Neural cell (in vitro differentiated cells): Measurements from ENCODE around the gene SLC6A5. TPM values are rescaled to one million over a fixed set of nuclear protein-coding genes. Genes with fewer than 3 reads are reported as not detected.

Experiments
- H2AFZ ChIP-seq: fragments of 200-600, 300-800 bp; sonication (generic), shearing (Covaris generic); 2 replicates; pipeline ENCODE4 v1.6.0; 2014; ENCODE audit warnings: low read depth, mild to moderate bottlenecking, antibody characterized with exemption, low read length, moderate library complexity
- H3F3A ChIP-seq: fragments of 200-600 bp; shearing (Covaris generic); 2 replicates; pipeline ENCODE4 v1.6.1; 2016; ENCODE audit warnings: mild to moderate bottlenecking, moderate library complexity, mixed read lengths, antibody characterized with exemption, low read length; ENCODE audit not compliant: insufficient read depth, poor library complexity, severe bottlenecking
- H3K27ac ChIP-seq: fragments of 200-600, 300-800 bp; sonication (generic), shearing (Covaris generic); 2 replicates; pipeline ENCODE4 v1.5.1; 2014; ENCODE audit warnings: mild to moderate bottlenecking, low read length, moderate library complexity
- H3K27me3 ChIP-seq: fragments of 300-800, 200-600 bp; sonication (generic), shearing (Covaris generic); 2 replicates; pipeline ENCODE4 v1.6.0; 2014; ENCODE audit warnings: mild to moderate bottlenecking, low read depth, low read length, moderate library complexity; ENCODE audit not compliant: insufficient read depth
- H3K36me3 ChIP-seq: fragments of 300-800, 200-600 bp; sonication (generic), shearing (Covaris generic); 2 replicates; pipeline ENCODE4 v1.5.1; 2014; ENCODE audit warnings: mild to moderate bottlenecking, antibody characterized with exemption, low read length, moderate library complexity; ENCODE audit not compliant: insufficient read depth
- H3K4me2 ChIP-seq: fragments of 300-800, 200-600 bp; sonication (generic), shearing (Covaris generic); 2 replicates; pipeline ENCODE4 v1.6.0; 2014; ENCODE audit warnings: mild to moderate bottlenecking, low read length
- H3K4me3 ChIP-seq: fragments of 300-800, 200-600 bp; sonication (generic), shearing (Covaris generic); 2 replicates; pipeline ENCODE4 v1.5.1; 2014; ENCODE audit warnings: mild to moderate bottlenecking, low read length, moderate library complexity
- H3K79me2 ChIP-seq: fragments of 200-600 bp; shearing (Covaris generic); replicated peaks from 2 replicates; pipeline ENCODE4 v1.6.0; 2014; ENCODE audit warnings: mild to moderate bottlenecking, low read length, moderate library complexity; ENCODE audit not compliant: insufficient read depth
- H3K9ac ChIP-seq: fragments of 300-800, 200-600 bp; sonication (generic), shearing (Covaris generic); 2 replicates; pipeline ENCODE4 v1.6.1; 2016; ENCODE audit warnings: mild to moderate bottlenecking, low read length, mixed read lengths
- H3K9me2 ChIP-seq: fragments of 200-600 bp; shearing (Covaris generic); 2 replicates; pipeline ENCODE4 v1.6.1; 2016; ENCODE audit warnings: mild to moderate bottlenecking, low read length, mixed read lengths; ENCODE audit not compliant: insufficient read depth
- H3K9me3 ChIP-seq: fragments of 200-600, 300-800 bp; sonication (generic), shearing (Covaris generic); 2 replicates; pipeline ENCODE4 v1.6.1; 2016; ENCODE audit warnings: mild to moderate bottlenecking, mixed run types, low read length, moderate library complexity, mixed read lengths
- H4K20me1 ChIP-seq: fragments of 200-600 bp; shearing (Covaris generic); 2 replicates; pipeline ENCODE4 v1.6.1; 2016; ENCODE audit warnings: mild to moderate bottlenecking, mixed run types; ENCODE audit not compliant: insufficient read depth
- CTCF ChIP-seq: fragments of 450-650 bp; IDR thresholded peaks from 2 replicates; pipeline ENCODE4 v1.5.1; 2014; ENCODE audit warnings: antibody characterized with exemption, mild to moderate bottlenecking, moderate library complexity; ENCODE audit not compliant: poor library complexity, severe bottlenecking
- EP300 ChIP-seq: fragments of 450-650 bp; conservative IDR thresholded peaks from 2 replicates; pipeline ENCODE4 v1.6.1; 2014; ENCODE audit warnings: antibody characterized with exemption, mild to moderate bottlenecking, moderate library complexity; ENCODE audit not compliant: poor library complexity, severe bottlenecking
- EZH2 ChIP-seq: fragments of 200-600, 300-800 bp; shearing (Covaris generic), sonication (generic); IDR thresholded peaks from 2 replicates; pipeline ENCODE4 v1.6.1; 2014; ENCODE audit warnings: antibody characterized with exemption, low read length, borderline replicate concordance, mild to moderate bottlenecking; ENCODE audit not compliant: insufficient read depth, poor library complexity, severe bottlenecking
- MXI1 ChIP-seq: fragments of 450-650 bp; conservative IDR thresholded peaks from 2 replicates; pipeline ENCODE4 v1.6.1; 2014; ENCODE audit warnings: antibody characterized with exemption, mild to moderate bottlenecking; ENCODE audit not compliant: poor library complexity, severe bottlenecking
- POLR2AphosphoS5 ChIP-seq: IDR thresholded peaks from 2 replicates; pipeline ENCODE4 v1.6.1; 2012
- RAD21 ChIP-seq: fragments of 450-650 bp; conservative IDR thresholded peaks from 2 replicates; pipeline ENCODE4 v1.6.1; 2014; ENCODE audit warnings: antibody characterized with exemption, mild to moderate bottlenecking, moderate library complexity
- SMC3 ChIP-seq: fragments of 450-650 bp; conservative IDR thresholded peaks from 2 replicates; pipeline ENCODE4 v1.6.1; 2014; ENCODE audit warnings: antibody characterized with exemption, mild to moderate bottlenecking, moderate library complexity; ENCODE audit not compliant: poor library complexity
- TAF1 ChIP-seq: IDR thresholded peaks from 2 replicates; pipeline ENCODE4 v1.6.1; 2012; ENCODE audit warnings: low read depth
- polyA plus RNA-seq: library from polyadenylated mRNA; depleted of rRNA; stranded (reverse); fragments of >200 nt; gene quantifications from 2 replicates; pipeline ENCODE4 v1.2.3, GENCODE V29; 2014
- TF ChIP-seq, protein P1 (sequence below): IDR thresholded peaks from 2 replicates; pipeline ENCODE4 v1.6.1; 2012; ENCODE audit warnings: borderline replicate concordance

The SLC6A5 gene
- polyA plus RNA-seq, 1 donor from 2014 or later: not detected

- H2AFZ ChIP-seq: no peak overlapping the region
- no peaks in the 10 kb centered on the region for H4K20me1 ChIP-seq
- no peak overlapping the region for H3K9ac ChIP-seq
- peaks cover 89% of the 10 kb centered on the region for H3K27me3 ChIP-seq
- no peaks in the 10 kb centered on the region for H3K9me2 ChIP-seq
- no peak overlapping the region for H3K4me3 ChIP-seq
- H3K27ac ChIP-seq: no peak overlapping the region
- no peak overlapping the region for H3K4me2 ChIP-seq
- no peaks in the 10 kb centered on the region for H3K36me3 ChIP-seq
- TF ChIP-seq TAF1: no peak
- no peak for TF ChIP-seq SMC3
- no peak for TF ChIP-seq EP300
- no peak for TF ChIP-seq CTCF
- TF ChIP-seq MXI1: no peak
- no peak for TF ChIP-seq RAD21
- TF ChIP-seq POLR2AphosphoS5: no peak
- TF ChIP-seq, protein P1, sequence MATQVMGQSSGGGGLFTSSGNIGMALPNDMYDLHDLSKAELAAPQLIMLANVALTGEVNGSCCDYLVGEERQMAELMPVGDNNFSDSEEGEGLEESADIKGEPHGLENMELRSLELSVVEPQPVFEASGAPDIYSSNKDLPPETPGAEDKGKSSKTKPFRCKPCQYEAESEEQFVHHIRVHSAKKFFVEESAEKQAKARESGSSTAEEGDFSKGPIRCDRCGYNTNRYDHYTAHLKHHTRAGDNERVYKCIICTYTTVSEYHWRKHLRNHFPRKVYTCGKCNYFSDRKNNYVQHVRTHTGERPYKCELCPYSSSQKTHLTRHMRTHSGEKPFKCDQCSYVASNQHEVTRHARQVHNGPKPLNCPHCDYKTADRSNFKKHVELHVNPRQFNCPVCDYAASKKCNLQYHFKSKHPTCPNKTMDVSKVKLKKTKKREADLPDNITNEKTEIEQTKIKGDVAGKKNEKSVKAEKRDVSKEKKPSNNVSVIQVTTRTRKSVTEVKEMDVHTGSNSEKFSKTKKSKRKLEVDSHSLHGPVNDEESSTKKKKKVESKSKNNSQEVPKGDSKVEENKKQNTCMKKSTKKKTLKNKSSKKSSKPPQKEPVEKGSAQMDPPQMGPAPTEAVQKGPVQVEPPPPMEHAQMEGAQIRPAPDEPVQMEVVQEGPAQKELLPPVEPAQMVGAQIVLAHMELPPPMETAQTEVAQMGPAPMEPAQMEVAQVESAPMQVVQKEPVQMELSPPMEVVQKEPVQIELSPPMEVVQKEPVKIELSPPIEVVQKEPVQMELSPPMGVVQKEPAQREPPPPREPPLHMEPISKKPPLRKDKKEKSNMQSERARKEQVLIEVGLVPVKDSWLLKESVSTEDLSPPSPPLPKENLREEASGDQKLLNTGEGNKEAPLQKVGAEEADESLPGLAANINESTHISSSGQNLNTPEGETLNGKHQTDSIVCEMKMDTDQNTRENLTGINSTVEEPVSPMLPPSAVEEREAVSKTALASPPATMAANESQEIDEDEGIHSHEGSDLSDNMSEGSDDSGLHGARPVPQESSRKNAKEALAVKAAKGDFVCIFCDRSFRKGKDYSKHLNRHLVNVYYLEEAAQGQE: no peak
- no peak for TF ChIP-seq EZH2
- no peaks in the 10 kb centered on the region for H3K79me2 ChIP-seq
- no peaks in the 10 kb centered on the region for H3K9me3 ChIP-seq
- H3F3A ChIP-seq: no peaks in the 10 kb centered on the region
These were observed 1.1 kb downstream of the SLC6A5 start for GRCh38 chr11:20600551-20600950.

DNA sequence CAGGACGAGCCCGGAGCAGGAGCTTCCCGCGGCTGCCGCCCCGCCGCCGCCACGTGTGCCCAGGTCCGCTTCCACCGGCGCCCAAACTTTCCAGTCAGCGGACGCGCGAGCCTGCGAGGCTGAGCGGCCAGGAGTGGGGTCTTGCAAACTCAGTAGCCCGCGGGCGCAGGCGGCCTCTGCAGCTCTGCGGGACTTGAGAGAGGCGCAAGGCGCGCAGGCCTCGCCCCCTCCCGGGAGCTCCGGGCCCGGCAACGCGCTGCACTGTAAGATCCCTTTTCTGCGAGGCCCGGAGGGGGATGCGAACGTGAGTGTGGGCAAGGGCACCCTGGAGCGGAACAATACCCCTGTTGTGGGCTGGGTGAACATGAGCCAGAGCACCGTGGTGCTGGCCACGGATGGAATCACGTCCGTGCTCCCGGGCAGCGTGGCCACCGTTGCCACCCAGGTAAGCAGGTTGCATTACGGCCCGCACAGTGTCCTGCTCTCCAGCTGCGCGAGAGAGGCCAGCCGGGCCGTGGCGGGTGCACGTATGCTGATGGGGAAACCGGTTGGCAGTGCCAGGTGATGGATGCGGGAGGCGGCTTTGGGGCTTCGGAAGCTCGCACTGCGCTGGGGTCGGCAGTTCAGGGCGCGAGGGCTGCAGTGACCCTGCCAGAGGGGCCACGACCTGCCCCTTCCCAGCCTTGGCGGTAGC is 2.0 kb downstream of the SLC6A5 start:
- Histone ChIP-seq H3K9ac (no peak overlapping the region), H4K20me1 (no peaks in the 10 kb centered on the region), H3K79me2 (no peaks in the 10 kb centered on the region), H3K36me3 (no peaks in the 10 kb centered on the region), H3F3A (no peaks in the 10 kb centered on the region), H3K9me2 (no peaks in the 10 kb centered on the region), H3K27ac (no peak overlapping the region), H3K27me3 (peaks cover 89% of the 10 kb centered on the region), H2AFZ (no peak overlapping the region), H3K4me2 (no peak overlapping the region), H3K4me3 (peak overlapping the region; percentile 55), H3K9me3 (no peaks in the 10 kb centered on the region)
- TF ChIP-seq EZH2: peak; percentile 74
- TF ChIP-seq POLR2AphosphoS5: no peak
